Kidney epithelial cell (primary cell): ENCODE measurements around the gene IFT20. TPM values are rescaled to one million over a fixed set of nuclear protein-coding genes. Genes with fewer than 3 reads are reported as not detected.

Experiments used
- DNase-seq: peaks from one replicate; pipeline ENCODE4 v3.0.0-alpha.2; 2010; ENCODE audit warnings: low read depth
- H3K27me3 ChIP-seq: 2 replicates; pipeline ENCODE4 v1.6.0; 2011; ENCODE audit warnings: low read length; ENCODE audit not compliant: control insufficient read depth, insufficient read depth
- H3K36me3 ChIP-seq: 2 replicates; pipeline ENCODE4 v1.5.1; 2011; ENCODE audit warnings: low read length; ENCODE audit not compliant: control insufficient read depth, insufficient read depth
- H3K4me3 ChIP-seq: 2 replicates; pipeline ENCODE4 v1.5.1; 2011; ENCODE audit warnings: low read depth, mild to moderate bottlenecking, control low read depth, low read length
- total RNA-seq: library from RNA; depleted of rRNA; stranded (reverse); fragments of >200 nt; gene quantifications from 2 replicates; pipeline ENCODE4 v1.2.3, GENCODE V29; 2015
- TF ChIP-seq, protein P1 (sequence below): IDR thresholded peaks from 2 replicates; pipeline ENCODE4 v1.5.1; 2011; ENCODE audit warnings: mild to moderate bottlenecking, moderate library complexity, low read length, control low read depth, inconsistent platforms; ENCODE audit not compliant: insufficient read depth, poor library complexity, severe bottlenecking

The IFT20 gene
- total RNA-seq, 1 donor from 2014 or later = 39.7 TPM

DNA sequence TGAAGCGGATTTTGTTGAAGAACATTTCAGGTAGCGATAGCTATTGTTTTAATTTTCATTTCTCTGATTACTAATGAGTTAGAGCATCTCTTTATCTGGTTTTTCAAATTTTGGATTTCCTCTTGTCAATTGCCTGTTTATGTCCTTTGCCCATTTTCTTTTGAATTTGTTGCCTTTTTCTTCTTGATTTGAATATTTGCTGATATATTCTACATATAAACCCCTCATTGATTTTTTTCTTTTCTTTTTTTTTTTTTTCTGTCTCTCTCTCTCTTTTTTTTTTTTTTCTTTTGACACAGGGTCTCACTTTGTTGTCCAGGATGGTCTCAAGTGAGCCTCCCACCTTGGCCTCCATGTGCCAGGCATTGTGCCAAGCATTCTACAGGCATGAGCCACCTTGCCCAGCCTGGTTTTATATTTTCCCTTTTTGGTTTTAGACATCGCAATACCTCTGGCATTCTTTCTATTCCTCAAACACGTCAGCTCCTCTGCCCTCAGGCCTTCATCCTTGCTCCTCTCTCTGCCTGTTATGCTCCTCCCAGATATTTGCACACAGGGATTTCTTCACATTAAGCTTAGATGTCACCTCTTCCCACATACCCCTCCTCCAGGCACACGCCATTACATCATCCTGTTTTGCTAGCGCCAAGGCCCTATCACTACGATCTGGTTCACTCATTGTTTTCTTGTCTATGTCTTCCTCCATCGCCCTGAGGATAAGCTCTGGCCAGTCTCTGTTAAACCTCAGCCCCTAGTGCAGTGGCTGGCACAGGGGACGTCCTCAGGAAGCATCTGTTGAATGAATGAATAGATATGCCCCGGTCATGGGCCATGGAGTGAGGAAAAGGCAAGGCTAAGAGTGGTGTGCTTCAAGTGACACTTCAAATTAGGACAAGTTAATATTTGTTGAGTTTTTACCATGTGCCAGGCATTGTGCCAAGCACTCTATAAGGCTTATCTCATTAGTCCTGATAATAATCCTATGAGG lies 44.8 kb upstream of the IFT20 start:
- TF ChIP-seq, protein P1, sequence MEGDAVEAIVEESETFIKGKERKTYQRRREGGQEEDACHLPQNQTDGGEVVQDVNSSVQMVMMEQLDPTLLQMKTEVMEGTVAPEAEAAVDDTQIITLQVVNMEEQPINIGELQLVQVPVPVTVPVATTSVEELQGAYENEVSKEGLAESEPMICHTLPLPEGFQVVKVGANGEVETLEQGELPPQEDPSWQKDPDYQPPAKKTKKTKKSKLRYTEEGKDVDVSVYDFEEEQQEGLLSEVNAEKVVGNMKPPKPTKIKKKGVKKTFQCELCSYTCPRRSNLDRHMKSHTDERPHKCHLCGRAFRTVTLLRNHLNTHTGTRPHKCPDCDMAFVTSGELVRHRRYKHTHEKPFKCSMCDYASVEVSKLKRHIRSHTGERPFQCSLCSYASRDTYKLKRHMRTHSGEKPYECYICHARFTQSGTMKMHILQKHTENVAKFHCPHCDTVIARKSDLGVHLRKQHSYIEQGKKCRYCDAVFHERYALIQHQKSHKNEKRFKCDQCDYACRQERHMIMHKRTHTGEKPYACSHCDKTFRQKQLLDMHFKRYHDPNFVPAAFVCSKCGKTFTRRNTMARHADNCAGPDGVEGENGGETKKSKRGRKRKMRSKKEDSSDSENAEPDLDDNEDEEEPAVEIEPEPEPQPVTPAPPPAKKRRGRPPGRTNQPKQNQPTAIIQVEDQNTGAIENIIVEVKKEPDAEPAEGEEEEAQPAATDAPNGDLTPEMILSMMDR = no peak
- no peak for DNase-seq
- Histone ChIP-seq H3K4me3 (no peak overlapping the region), H3K36me3 (no peaks in the 10 kb centered on the region), H3K27me3 (peaks cover 34% of the 10 kb centered on the region)

DNA sequence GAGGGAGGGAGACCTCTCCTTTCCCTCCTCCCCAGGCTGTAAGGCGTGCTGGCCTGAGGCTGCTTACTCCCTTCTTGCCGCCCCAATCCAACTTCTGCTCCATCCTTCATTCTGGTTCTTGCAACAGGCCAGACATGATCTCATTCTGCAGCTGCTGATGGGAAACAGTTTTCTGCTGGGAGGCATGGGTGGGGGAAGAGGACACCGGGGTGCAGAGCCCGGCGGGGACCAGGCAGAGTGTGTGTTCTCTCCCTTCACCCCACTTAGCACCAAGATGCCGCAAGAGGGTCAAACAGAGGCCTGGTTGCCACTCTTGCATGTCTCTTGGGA lies 37.6 kb upstream of the IFT20 start:
- DNase-seq = no peak
- Histone ChIP-seq H3K4me3 (no peak overlapping the region), H3K27me3 (peaks cover 11% of the 10 kb centered on the region), H3K36me3 (no peaks in the 10 kb centered on the region)
- TF ChIP-seq, protein P1 = no peak

DNA sequence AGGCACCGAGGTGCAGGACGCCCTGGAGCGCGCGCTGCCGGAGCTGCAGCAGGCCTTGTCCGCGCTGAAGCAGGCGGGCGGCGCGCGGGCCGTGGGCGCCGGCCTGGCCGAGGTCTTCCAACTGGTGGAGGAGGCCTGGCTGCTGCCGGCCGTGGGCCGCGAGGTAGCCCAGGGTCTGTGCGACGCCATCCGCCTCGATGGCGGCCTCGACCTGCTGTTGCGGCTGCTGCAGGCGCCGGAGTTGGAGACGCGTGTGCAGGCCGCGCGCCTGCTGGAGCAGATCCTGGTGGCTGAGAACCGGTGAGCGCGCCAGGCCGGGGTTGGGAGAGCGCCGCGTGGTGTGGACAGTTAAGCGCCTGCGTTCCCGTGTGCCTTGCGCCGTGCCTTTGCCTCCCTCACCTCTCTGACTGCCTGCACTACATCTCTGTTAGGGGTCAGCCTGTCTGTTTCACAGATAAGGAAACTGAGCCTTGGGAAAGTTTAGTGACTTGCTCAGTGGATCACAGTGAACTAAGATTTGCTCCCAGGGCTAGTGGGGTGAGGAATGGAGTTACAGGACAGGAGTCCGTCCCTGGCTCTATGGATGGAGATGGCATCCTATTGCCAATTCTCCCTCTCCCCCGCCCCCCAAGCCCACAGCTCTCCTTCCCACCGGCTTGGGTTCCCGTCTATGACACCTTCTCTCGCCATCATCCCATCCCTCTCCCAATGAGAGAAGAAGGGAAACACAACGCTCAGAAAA lies 37.1 kb upstream of the IFT20 start:
- DNase-seq = no peak
- TF ChIP-seq, protein P1 = no peak
- Histone ChIP-seq H3K4me3 (peak overlapping the region; percentile 35), H3K36me3 (no peaks in the 10 kb centered on the region), H3K27me3 (peaks cover 11% of the 10 kb centered on the region)

DNA sequence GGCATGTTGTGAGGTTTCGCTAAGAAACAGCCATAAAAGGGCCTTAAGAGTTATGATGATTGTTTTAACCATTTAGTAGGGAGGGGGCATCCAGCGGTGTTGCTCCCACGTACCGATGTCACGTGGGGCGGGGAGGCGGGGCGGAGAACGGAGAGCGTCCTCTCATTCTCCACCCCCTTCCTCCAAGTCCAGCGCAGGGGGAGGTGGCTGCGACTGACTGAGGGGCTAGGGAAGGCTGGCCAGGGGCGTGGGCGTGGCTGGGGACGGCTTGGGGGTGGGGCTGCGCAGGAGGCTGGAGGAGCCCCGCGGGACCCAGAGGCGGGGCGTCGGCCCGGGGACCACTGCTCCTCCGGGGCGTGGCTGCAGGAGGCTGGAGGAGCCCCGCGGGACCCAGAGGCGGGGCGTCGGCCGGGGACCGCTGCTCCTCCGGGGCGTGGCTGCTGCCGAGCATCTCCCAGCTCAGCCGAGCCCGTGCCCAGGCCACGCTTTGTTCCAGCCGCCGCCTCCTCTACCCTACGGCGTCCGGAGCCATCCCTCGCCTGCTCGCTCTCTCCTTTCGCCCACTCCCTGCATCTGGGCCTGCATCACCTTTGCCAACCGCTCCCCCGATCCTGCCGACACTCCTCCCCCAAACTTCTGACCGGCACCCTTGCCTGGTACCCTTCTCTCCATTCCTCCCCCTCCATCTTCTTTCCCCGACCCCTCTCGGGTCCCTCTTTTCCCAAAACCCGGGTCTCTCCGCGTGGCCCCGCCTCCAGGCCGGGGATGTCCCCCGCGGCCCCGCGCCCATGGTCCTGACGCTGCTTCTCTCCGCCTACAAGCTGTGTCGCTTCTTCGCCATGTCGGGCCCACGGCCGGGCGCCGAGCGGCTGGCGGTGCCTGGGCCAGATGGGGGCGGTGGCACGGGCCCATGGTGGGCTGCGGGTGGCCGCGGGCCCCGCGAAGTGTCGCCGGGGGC lies 36.3 kb upstream of the IFT20 start, which contains the start of gene SARM1:
Gene SARM1, plus strand, starts transcription at position 450 of the 958 bp plus-strand sequence. Its CDS starts 339 bp downstream, at position 789.
- TF ChIP-seq, protein P1 = no peak
- H3K27me3 ChIP-seq = peaks cover 11% of the 10 kb centered on the region
- peak within 1 kb of the TSS; percentile 35 for H3K4me3 ChIP-seq
- H3K36me3 ChIP-seq = no peaks in the 10 kb centered on the region
- DNase-seq = no peak

DNA sequence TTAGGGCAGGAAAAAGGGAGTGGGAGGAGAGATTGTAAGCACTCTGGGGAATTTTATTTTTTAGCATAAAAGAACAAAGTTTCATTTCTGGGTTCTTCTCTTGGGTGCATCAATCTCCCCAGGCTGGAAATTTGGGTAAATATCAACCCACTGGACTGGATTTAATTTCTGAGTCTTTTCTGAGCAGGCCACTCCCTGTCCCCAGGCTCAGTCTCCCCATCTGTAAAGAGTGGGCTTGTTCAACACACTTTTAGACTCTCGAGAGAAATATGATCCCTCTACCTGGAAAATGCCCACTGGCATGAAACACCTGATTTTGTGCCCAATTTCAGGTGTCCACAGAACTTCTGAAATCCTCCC lies 35.5 kb upstream of the IFT20 start:
- peaks cover 11% of the 10 kb centered on the region for H3K27me3 ChIP-seq
- H3K36me3 ChIP-seq = no peaks in the 10 kb centered on the region
- TF ChIP-seq, protein P1 = no peak
- DNase-seq = no peak
- H3K4me3 ChIP-seq = no peak overlapping the region
